Measurements from ENCODE around the gene ITGA6. TPM values are rescaled to one million over a fixed set of nuclear protein-coding genes. Genes with fewer than 3 reads are reported as not detected.
"Not testable (repeated sequence)": the region's sequence is repeated elsewhere in the genome, so short reads cannot be mapped to it uniquely, and the experiment has no call there.

ITGA6 gene
- total RNA-seq, 1 donor from 2014 or later: 35.3 TPM

DNA sequence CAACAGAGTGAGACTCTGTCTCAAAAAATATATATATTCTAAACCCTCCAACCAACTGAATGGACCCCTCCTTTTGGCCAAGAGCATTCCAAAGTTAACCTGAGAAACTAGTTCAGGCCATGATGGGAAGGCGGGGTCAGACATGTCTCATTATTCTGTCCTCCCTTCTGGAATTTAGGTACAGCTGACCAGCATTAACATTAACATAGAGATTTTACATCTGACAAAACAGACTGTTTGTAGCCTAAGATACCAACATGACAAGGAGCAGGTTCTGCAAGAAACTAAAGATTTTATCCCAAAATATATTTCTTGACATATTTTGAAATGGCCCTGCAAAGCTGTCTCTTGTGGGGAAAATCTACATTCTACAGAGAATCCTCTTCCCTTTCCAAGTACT is 121.7 kb downstream of the ITGA6 start:
- FAIRE-seq: no peak

DNA sequence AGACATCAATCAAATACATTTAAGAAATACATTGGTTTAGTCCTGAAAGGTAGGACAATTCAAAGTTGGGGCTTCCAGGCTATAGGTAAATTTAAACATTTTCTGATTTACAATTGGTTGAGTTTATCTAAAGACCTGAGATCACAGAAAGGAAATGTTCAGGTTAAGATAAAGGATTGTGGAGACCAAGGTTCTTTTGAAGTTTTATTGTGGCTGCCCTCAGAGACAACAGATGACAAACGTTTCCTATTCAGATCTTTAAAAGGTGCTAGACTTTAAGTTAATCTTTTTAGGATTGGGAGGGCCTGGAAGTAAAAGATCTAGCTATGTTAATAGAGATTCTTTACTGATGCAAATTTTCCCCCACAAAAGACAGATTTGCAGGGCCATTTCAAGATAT is 122.4 kb downstream of the ITGA6 start:
- H3K4me3 Mint-ChIP-seq (ENCODE audit: unreplicated experiment); H3K4me2 ChIP-seq (ENCODE audit: low read length); FAIRE-seq: not testable (repeated sequence)

More for the DNA sequence above, 121.7 kb downstream of the ITGA6 start:
- Mint-ChIP-seq H3K4me3 (ENCODE audit: unreplicated experiment) (no peak overlapping the region), H3K36me3 (ENCODE audit: low read depth, unreplicated experiment) (peaks cover 3% of the 10 kb centered on the region), H3K27me3 (ENCODE audit: low read depth, unreplicated experiment) (no peaks in the 10 kb centered on the region), H3K27ac (ENCODE audit: unreplicated experiment) (no peak overlapping the region), H3K4me1 (ENCODE audit: low read depth, unreplicated experiment) (peaks cover 31% of the 10 kb centered on the region), H3K9me3 (ENCODE audit: unreplicated experiment) (peaks cover 7% of the 10 kb centered on the region)
- Histone ChIP-seq H3K4me3 (ENCODE audit: insufficient read depth, low read depth, low read length) (no peak overlapping the region), H3K9me3 (ENCODE audit: insufficient read depth, low read depth, low read length) (peaks cover 9% of the 10 kb centered on the region), H4K20me1 (ENCODE audit: insufficient read depth, low read length) (no peaks in the 10 kb centered on the region), H2AFZ (ENCODE audit: low read depth, low read length) (no peak overlapping the region), H3K79me2 (ENCODE audit: insufficient read depth, low read length) (no peaks in the 10 kb centered on the region), H3K27ac (ENCODE audit: low read depth, low read length) (no peak overlapping the region), H3K27me3 (ENCODE audit: insufficient read depth, low read length) (no peaks in the 10 kb centered on the region), H3K4me1 (ENCODE audit: insufficient read depth, low read length) (peaks cover 12% of the 10 kb centered on the region), H3K4me2 (ENCODE audit: low read length) (no peak overlapping the region), H3K36me3 (ENCODE audit: insufficient read depth, low read length) (no peaks in the 10 kb centered on the region), H3K9ac (ENCODE audit: low read length) (no peak overlapping the region)
- no peak for TF ChIP-seq EZH2 (IDR thresholded peaks at IDR 0.05; ENCODE audit: insufficient read depth, low read length)
- TF ChIP-seq, protein P1, sequence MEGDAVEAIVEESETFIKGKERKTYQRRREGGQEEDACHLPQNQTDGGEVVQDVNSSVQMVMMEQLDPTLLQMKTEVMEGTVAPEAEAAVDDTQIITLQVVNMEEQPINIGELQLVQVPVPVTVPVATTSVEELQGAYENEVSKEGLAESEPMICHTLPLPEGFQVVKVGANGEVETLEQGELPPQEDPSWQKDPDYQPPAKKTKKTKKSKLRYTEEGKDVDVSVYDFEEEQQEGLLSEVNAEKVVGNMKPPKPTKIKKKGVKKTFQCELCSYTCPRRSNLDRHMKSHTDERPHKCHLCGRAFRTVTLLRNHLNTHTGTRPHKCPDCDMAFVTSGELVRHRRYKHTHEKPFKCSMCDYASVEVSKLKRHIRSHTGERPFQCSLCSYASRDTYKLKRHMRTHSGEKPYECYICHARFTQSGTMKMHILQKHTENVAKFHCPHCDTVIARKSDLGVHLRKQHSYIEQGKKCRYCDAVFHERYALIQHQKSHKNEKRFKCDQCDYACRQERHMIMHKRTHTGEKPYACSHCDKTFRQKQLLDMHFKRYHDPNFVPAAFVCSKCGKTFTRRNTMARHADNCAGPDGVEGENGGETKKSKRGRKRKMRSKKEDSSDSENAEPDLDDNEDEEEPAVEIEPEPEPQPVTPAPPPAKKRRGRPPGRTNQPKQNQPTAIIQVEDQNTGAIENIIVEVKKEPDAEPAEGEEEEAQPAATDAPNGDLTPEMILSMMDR (IDR thresholded peaks at IDR 0.05; ENCODE audit: insufficient read depth, low read depth, low read length): no peak
- no peak for DNase-seq (ENCODE audit: low read depth)

DNA sequence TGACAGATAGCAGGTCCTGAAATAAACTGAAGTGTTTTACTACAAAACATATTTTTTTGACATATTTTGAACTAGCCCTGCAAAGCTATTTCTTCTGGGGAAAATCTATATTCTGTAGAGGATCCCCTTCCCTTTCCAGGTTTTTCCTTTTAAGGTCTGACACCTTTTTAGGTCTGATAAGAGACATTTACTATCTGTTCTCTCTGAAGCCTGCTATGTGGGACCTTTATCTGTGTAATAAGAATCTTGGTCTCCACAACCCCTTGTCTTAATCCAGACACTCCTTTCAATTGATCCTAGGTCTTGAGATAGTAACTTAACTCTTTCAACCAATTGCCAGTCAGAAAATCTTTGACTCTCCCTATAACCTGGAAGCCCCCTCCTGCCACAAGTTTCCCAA is 123.0 kb downstream of the ITGA6 start:
- Mint-ChIP-seq H3K27ac (ENCODE audit: unreplicated experiment) (peak overlapping the region; percentile 34), H3K36me3 (ENCODE audit: low read depth, unreplicated experiment) (peaks cover 2% of the 10 kb centered on the region), H3K27me3 (ENCODE audit: low read depth, unreplicated experiment) (no peaks in the 10 kb centered on the region), H3K4me3 (ENCODE audit: unreplicated experiment) (no peak overlapping the region), H3K9me3 (ENCODE audit: unreplicated experiment) (peaks cover 7% of the 10 kb centered on the region), H3K4me1 (ENCODE audit: low read depth, unreplicated experiment) (peaks cover 35% of the 10 kb centered on the region)
- H3K9me3 ChIP-seq (ENCODE audit: insufficient read depth, low read depth, low read length): peaks cover 9% of the 10 kb centered on the region
- H3K27ac ChIP-seq (ENCODE audit: low read depth, low read length): no peak overlapping the region
- no peak overlapping the region for H2AFZ ChIP-seq (ENCODE audit: low read depth, low read length)
- H3K9ac ChIP-seq (ENCODE audit: low read length): no peak overlapping the region
- DNase-seq (ENCODE audit: low read depth) (no peak), FAIRE-seq (no peak)
- TF ChIP-seq, protein P1 (IDR thresholded peaks at IDR 0.05; ENCODE audit: insufficient read depth, low read depth, low read length): no peak
- TF ChIP-seq EZH2 (IDR thresholded peaks at IDR 0.05; ENCODE audit: insufficient read depth, low read length): no peak
- H3K4me3 ChIP-seq (ENCODE audit: insufficient read depth, low read depth, low read length): no peak overlapping the region
- H3K27me3 ChIP-seq (ENCODE audit: insufficient read depth, low read length): no peaks in the 10 kb centered on the region
- no peaks in the 10 kb centered on the region for H3K36me3 ChIP-seq (ENCODE audit: insufficient read depth, low read length)
- H4K20me1 ChIP-seq (ENCODE audit: insufficient read depth, low read length): no peaks in the 10 kb centered on the region
- no peaks in the 10 kb centered on the region for H3K79me2 ChIP-seq (ENCODE audit: insufficient read depth, low read length)
- H3K4me2 ChIP-seq (ENCODE audit: low read length): no peak overlapping the region
- H3K4me1 ChIP-seq (ENCODE audit: insufficient read depth, low read length): peaks cover 16% of the 10 kb centered on the region

More for the DNA sequence above, 122.4 kb downstream of the ITGA6 start:
- H3K36me3 ChIP-seq (ENCODE audit: insufficient read depth, low read length); H3K27ac ChIP-seq (ENCODE audit: low read depth, low read length); DNase-seq (ENCODE audit: low read depth); H4K20me1 ChIP-seq (ENCODE audit: insufficient read depth, low read length); H3K27me3 ChIP-seq (ENCODE audit: insufficient read depth, low read length); H2AFZ ChIP-seq (ENCODE audit: low read depth, low read length); H3K79me2 ChIP-seq (ENCODE audit: insufficient read depth, low read length); H3K9me3 Mint-ChIP-seq (ENCODE audit: unreplicated experiment); H3K36me3 Mint-ChIP-seq (ENCODE audit: low read depth, unreplicated experiment); H3K9ac ChIP-seq (ENCODE audit: low read length); H3K9me3 ChIP-seq (ENCODE audit: insufficient read depth, low read depth, low read length); H3K27ac Mint-ChIP-seq (ENCODE audit: unreplicated experiment); H3K4me3 ChIP-seq (ENCODE audit: insufficient read depth, low read depth, low read length); H3K27me3 Mint-ChIP-seq (ENCODE audit: low read depth, unreplicated experiment): not testable (repeated sequence)
- H3K4me1 ChIP-seq (ENCODE audit: insufficient read depth, low read length): peaks cover 12% of the 10 kb centered on the region
- peaks cover 33% of the 10 kb centered on the region for H3K4me1 Mint-ChIP-seq (ENCODE audit: low read depth, unreplicated experiment)

All from astrocyte (in vitro differentiated cells and primary cell).